GM18517 (cell line): ENCODE results near the gene UGT1A6.
"Not testable (repeated sequence)": the region's sequence is repeated elsewhere in the genome, so short reads cannot be mapped to it uniquely, and the experiment has no call there.

Experiments
- ATAC-seq: cut with Tn5 transposase; IDR thresholded peaks from one replicate; pipeline ENCODE4 v1.9.1; 2021; ENCODE audit warnings: mild to moderate bottlenecking, moderate library complexity; ENCODE audit not compliant: unreplicated experiment

Gene UGT1A6

DNA sequence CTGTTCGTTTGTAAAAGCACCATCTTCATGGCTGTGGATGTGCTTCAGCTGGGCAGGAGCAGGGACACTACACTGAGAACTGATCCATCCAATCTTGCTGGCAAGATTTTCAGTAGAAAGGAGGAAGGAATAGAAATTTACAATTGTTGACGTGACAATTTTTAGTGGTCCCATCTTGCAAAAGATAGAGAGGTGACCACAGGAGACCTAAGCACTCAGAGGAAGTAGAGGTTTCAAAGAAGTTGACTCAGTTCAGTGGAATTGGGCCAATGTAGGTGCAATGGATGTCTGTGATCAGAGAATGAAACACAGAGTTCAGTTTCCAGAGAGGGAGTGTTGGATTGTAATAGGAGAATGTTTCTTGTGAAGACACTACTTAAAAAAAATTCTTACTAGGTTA is 21.4 kb downstream of the UGT1A6 start:
- ATAC-seq, result no peak

DNA sequence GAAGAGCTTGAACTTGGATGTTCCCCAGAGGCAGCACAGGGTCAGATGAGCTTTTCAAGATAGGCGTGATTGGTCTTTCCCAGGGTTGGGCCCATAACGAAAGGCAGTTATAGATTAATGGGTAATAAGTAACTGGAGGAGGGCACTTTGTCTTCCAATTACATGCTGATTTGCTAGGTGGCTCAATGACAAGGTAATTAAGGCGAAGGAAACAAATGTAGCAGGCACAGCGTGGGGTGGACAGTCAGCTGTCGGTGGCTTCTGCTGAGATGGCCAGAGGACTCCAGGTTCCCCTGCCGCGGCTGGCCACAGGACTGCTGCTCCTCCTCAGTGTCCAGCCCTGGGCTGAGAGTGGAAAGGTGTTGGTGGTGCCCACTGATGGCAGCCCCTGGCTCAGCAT is 25.9 kb downstream of the UGT1A6 start, which contains the start of gene UGT1A4:
TSS of gene UGT1A4 (plus strand) at position 185 of the 400 bp plus-strand sequence. CDS start at position 270, 85 bp downstream.
- no peak for ATAC-seq

DNA sequence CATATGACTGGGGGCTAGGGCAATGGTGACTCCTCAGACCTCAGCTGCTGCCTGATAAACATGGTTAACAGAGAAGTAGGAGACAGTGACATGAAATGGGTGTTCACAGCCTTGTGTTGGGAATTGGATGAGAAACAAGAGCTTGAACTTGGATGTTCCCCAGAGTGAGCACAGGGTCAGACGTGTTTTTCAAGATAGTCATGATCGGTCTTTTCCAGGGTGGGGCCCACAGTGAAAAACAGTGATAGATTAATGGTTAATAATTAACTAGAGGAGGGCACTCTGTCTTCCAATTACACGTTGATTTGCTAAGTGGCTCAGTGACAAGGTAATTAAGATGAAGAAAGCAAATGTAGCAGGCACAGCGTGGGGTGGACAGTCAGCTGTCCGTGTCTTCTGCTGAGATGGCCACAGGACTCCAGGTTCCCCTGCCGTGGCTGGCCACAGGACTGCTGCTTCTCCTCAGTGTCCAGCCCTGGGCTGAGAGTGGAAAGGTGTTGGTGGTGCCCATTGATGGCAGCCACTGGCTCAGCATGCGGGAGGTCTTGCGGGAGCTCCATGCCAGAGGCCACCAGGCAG is 36.1 kb downstream of the UGT1A6 start, which contains the start of gene UGT1A3:
TSS of gene UGT1A3 (plus strand) at position 320 of the 579 bp plus-strand sequence. CDS start at position 405, 85 bp downstream.
- ATAC-seq, result no peak

DNA sequence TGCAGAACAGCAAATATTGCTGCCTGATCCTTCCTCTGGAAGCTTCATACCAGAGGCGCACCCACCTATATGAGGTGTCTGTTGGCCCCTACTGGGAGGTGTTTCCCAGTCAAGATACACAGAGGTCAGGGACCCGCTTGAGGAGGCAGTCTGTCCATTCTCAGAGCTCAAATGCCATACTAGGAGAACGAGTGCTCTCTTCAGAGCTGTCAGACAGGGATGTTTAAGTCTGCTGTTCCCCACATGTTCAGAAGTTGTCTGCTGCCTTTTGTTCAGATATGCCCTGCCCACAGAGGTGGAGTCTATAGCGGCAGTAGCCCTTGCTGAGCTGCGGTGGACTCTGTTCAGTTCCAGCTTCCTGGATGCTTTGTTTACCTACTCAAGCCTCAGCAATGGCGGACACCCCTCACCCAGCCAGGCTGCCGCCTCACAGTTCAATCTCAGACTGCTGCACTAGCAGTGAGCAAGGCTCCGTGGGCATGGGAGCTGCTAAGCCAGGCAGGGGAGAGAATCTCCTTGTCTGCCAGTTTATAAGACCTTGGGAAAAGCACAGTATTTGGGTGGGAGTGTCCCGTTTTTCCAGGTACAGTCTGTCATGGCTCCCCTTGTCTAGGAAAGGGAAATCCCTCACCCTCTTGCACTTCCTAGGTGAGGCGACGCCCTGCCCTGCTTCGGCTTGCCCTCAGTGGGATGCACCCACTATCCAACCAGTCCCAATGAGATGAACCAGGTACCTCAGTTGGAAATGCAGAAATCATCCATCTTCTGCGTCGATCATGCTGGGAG is 44.4 kb downstream of the UGT1A6 start:
- ATAC-seq, result not testable (repeated sequence)

DNA sequence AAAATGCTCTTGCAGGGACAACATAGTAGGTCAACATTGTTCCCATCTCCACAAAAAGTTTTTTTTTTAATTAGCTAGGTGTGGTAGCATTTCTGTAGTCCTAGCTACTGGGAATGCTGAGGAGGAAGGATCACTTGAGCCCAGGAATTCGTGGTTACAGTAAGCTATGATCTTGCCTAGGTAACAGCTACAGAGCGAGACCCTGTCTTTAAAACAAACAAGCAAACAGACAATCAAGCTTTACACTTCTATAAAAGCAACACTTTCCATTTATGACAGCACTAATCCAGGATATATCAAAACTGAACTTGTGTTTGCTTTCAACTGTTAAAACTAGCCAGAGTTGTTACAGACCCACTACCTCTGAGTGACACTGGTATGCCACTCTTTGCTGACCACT is 48.2 kb downstream of the UGT1A6 start:
- no peak for ATAC-seq

DNA sequence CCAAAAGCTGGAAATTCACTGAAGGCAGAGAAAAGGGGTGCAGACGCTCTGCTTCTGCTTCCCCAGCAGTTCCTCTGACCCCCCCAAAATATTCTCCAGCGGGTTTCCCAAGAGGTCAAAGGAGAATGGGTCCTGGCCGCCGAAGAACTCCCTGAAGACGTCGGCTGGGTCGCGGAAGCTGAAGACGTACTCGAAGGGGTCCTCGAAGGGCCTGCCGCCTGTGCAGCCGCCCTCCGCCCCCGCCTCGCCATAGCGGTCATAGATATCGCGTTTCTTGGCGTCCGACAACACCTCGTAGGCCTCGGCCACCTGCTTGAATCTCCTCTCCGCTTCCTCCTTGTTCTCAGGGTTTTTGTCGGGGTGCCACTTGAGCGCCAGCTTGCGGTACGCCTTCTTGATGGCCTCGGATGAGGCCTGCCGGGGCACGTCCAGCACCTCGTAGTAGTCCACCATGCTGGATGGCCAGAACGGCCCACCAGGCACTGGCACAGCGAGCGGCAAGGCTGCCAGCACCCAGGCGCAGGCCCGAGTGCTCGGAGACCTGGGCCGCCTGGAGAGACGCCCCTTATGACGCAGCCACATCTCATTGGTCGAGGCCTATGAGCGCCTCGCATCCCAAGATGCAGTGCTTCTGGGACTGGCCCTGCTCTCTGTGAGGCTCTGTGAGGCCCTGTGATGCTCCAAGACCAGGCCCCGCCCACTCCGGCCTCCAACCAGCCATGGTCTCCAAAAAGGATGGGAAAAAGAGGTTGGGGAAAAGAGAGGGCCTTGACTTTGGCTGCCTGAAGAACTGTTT is 51.0 kb downstream of the UGT1A6 start:
- no peak for ATAC-seq

DNA sequence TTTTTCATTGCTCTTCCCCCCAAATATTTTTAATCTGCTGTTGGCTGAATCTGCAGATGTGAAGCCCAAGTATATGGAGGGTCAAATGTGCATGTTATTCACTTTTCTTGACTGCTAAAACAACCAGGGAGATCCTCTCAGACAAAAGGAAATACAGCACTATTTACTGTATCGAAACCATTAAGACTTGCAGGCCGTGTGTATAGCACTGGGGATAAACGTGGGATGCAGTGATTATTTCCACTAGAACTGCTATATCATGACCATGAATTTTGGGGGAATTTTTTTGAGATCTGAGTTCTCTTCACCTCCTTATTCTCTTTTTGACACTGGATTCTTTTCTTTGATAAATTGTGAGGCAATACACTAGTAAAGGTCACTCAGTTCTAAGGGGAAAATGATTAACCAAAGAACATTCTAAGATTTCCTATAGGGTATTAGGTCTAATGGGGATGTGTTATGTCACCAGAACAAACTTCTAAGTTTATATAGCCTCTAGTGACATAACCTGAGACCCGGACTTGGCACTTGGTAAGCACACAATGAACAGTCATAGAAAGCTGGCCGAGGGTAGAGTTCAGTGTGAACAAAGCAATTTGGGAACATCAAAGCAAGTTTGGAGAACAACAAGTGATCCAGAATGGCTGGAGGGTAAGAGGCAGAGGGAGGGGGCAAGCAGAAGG is 52.5 kb downstream of the UGT1A6 start:
- no peak for ATAC-seq

DNA sequence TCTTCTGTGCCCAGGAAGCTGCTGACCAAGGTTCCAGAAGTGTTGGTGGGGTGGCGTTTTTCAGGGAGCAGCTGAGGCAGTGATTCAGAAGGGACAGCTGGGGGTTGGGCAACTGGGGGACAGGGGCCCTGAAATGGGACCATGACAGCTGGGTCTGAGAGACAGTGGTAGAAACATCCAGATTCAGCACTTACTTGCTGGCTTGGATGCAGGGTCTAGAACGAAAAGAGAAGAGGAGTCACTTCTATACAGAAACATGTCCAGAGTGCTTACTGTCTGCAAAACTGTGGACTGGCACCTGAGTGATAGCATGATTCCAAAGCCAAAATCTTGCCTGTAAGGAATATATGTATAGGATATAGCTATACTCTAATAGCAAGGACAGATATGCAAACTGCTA is 53.1 kb downstream of the UGT1A6 start:
- ATAC-seq, result not testable (repeated sequence)

DNA sequence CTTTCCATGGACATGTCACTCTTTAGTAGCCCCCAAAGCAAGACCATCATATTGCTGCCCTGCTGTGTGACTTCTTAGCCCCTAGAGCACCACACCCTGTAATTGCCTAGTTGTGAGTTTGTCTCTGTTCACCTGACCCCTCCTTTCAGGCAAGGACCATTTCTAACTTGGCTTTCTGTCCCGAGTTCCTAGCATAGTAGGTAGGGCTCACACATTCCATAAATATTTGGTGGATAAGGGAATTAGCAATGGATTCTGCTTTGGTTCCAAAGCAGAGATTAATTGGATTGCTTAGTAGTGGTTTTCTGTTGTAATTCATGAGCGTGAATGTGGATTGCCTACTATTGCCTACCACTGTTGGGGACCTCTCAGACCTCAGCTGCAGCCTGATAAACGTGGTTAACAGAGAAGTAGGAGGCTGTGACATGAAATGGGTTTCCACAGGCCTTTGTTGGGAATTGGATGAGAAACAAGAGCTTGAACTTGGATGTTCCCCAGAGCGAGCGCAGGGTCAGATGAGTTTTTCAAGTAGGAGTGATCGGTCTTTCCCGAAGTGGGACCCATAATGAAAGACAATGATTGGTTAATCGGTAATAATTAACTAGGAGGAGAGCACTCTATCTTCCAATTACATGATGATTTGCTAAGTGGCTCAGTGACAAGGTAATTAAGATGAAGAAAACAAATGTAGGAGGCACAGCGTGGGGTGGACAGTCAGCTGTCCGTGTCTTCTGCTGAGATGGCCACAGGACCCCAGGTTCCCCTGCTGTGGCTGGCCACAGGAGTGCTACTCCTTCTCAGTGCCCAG is 54.0 kb downstream of the UGT1A6 start:
- no peak for ATAC-seq

DNA sequence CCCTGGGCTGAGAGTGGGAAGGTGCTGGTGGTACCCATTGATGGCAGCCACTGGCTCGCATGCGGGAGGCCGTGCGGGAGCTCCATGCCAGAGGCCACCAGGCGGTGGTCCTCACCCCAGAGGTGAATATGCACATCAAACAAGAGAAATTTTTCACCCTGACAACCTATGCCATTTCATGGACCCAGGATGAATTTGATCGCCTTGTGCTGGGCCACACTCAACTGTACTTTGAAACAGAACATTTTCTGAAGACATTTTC is 54.5 kb downstream of the UGT1A6 start:
- no peak for ATAC-seq

DNA sequence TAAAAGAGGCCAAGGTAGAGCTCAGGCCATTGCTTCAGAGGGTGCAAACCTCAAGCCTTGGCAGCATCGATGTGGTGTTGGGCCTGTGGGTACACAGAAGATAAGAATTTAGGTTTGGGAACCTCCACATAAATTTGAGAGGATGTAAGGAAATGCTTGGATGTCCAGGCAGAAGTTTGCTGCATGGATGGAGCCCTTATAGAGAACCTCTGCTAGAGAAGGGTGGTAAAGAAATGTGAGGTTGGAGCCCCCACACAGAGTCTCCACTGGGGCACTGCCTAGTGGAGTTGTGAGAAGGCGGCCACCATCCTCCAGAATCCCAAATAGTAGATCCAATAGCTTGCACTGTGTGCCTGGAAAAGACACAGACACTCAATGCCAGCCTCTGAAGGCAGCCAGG is 58.0 kb downstream of the UGT1A6 start:
- not testable (repeated sequence) for ATAC-seq

DNA sequence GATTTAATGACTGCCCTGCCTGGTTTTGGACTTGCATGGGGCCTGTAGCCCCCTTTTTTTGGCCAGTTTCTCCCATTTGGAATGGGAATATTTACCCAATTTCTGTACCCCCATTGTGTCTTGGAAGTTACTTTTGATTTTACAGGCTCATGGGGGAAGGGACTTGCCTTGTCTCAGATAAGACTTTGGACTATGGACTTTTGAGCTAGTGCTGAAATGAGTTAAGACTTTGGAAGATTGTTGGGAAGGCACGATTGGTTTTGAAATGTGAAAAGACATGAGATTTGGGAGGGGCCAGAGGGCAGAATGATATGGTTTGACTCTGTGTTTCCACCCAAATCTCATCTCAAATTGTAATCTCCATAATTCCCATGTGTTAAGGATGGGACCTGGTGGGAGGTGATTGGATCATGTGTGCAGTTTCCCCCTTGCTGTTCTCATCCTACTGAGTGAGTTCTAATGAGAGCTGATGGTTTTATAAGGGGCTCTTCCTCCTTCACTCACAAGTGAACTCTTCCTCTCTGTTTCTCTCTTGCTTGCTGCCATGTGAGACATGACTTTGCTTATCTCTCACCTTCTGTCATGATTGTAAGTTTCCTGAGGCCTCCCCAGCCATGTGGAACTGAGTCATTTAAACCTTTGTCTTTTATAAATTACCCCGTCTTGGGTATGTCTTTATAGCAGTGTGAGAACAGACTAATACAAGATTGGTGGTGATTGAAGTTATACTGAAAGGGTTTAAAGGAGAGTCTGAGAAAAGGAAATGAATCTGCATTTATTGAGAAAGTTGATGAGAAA is 58.7 kb downstream of the UGT1A6 start:
- ATAC-seq, result not testable (repeated sequence)

DNA sequence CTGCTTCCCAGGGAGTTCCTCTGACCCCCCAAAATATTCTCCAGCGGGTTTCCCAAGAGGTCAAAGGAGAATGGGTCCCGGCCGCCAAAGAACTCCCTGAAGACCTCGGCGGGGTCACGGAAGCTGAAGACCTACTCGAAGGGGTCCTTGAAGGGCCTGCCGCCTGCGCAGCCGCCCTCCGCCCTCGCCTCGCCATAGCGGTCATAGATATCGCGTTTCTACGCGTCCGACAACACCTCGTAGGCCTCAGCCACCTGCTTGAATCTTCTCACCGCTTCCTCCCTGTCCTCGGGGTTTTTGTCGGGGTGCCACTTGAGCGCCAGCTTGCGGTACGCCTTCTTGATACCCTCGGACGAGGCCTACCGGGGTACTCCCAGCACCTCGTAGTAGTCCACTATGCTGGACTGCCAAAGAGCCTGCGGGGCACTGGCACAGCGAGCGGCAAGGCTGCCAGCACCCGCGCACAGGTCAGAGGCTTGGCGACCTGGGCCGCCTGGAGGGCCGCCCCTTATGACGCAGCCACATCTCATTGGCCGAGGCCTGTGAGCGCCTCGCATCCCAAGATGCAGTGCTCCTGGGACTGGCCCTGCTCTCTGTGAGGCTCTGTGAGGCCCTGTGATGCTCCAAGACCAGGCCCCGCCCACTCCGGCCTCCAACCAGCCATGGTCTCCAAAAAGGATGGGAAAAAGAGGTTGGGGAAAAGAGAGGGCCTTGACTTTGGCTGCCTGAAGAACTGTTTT is 62.4 kb downstream of the UGT1A6 start:
- ATAC-seq, result no peak

DNA sequence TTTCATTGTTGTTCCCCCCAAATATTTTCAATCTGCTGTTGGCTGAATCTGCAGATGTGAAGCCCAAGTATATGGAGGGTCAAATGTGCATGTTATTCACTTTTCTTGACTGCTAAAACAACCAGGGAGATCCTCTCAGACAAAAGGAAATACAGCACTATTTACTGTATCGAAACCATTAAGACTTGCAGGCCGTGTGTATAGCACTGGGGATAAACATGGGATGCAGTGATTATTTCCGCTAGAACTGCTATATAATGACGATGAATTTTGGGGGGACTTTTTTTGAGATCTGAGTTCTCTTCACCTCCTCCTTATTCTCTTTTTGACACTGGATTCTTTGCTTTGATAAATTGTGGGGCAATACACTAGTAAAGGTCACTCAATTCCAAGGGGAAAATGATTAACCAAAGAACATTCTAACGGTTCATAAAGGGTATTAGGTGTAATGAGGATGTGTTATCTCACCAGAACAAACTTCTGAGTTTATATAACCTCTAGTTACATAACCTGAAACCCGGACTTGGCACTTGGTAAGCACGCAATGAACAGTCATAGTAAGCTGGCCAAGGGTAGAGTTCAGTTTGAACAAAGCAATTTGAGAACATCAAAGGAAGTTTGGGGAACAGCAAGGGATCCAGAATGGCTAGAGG is 63.9 kb downstream of the UGT1A6 start:
- ATAC-seq, result no peak

DNA sequence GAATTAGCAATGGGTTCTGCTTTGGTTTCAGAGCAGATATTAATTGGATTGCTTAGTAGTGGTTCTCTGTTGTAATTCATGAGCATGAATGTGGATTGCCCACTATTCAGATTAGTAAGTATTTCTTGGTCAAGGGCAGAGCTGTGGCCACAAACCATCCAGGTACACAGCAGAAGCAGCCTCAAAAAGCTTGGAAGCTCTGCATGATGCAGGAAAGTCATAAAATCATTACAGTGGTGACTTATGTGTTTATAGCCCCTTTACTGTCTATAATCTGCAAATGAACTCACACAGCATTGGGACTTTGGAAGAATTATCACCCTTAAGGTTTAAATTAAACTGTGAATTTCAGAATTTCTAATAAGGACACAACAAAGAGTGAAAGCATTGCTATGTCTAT is 65.5 kb downstream of the UGT1A6 start:
- no peak for ATAC-seq

DNA sequence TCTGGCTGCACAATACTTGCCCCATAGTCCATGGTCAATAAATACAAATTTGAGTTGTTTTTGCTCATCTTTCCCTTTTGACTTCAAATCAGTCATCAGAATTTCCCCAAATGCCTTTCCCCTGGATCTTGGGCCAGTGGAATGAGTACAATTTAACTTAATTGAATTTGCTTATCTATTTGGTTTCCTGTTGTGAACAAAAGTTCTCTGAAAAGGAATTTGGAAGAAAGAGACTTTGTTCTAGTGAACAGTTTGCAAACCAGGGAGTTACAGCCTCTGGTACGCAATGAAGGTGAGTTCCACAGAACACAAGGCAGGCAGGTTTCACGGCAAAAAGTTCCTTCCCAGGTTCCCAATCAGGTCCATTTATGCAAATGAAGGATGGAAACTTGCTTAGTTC is 66.2 kb downstream of the UGT1A6 start:
- ATAC-seq, result no peak

DNA sequence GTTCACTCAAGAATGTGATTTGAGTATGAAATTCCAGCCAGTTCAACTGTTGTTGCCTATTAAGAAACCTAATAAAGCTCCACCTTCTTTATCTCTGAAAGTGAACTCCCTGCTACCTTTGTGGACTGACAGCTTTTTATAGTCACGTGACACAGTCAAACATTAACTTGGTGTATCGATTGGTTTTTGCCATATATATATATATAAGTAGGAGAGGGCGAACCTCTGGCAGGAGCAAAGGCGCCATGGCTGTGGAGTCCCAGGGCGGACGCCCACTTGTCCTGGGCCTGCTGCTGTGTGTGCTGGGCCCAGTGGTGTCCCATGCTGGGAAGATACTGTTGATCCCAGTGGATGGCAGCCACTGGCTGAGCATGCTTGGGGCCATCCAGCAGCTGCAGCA is 67.4 kb downstream of the UGT1A6 start, which contains the start of gene UGT1A1:
TSS of gene UGT1A1 (plus strand) at position 228 of the 400 bp plus-strand sequence. CDS start at position 246, 18 bp downstream.
- no peak for ATAC-seq

DNA sequence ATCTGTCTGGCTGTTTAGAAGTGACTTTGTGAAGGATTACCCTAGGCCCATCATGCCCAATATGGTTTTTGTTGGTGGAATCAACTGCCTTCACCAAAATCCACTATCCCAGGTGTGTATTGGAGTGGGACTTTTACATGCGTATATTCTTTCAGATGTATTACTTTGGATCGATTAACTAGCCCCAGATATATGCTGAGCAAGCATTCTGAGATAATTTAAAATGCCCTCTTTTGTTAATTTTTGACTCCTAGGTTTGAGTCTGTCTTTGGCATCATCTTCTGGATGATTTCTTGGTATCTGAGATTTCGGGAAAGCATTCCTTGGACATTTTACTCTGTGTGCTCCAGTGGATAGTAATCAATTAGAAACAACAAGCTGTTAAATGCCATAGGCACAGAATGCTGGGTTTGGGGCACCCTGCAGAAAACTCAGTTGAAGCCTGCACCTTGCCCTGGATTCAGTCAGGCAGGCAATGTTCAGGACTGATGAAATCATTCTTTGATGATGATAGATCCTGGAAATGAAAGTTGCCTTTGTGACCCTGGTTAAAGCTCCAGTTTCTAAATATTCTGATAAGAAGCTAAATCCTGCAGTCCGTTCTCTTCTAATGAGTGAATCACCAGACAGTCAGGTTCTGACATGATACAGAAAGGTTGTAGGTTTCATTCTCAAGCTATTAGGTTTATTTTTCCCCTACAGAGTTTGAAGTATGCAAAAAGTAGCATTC is 68.5 kb downstream of the UGT1A6 start:
- no peak for ATAC-seq
